Keratinocyte (primary cell): ENCODE results near the gene PAM16. TPM values are rescaled to one million over a fixed set of nuclear protein-coding genes. Genes with fewer than 3 reads are reported as not detected.

ENCODE experiments used
- DNase-seq: peaks from one replicate; pipeline ENCODE4 v3.0.0-alpha.2; 2011; ENCODE audit warnings: low read depth, missing footprints, low spot score
- FAIRE-seq: peaks from 2 replicates; lab custom pipeline; 2011; peaks lifted over from hg19 to GRCh38; lab: Jason Lieb, UNC
- H2AFZ ChIP-seq: 2 replicates; pipeline ENCODE4 v1.6.0; 2012; ENCODE audit warnings: low read length, control low read depth, inconsistent platforms; ENCODE audit not compliant: control insufficient read depth
- H3K27ac ChIP-seq: 2 replicates; pipeline ENCODE4 v1.5.1; 2011; ENCODE audit warnings: low read length; ENCODE audit not compliant: control insufficient read depth, insufficient read depth
- H3K27me3 ChIP-seq: 3 replicates; pipeline ENCODE4 v1.6.0; 2011; ENCODE audit warnings: low read length; ENCODE audit not compliant: control insufficient read depth, insufficient read depth; ENCODE audit errors: extremely low read depth
- H3K36me3 ChIP-seq, 2 experiments: 2 replicates in 1 of 2; 3 replicates in 1 of 2; pipeline ENCODE4 v1.5.1; 2011; ENCODE audit warnings: low read length in 2 of 2, mild to moderate bottlenecking in 1 of 2; ENCODE audit not compliant: control insufficient read depth in 2 of 2, insufficient read depth in 2 of 2; ENCODE audit errors: extremely low read depth in 1 of 2
- H3K4me1 ChIP-seq: 3 replicates; pipeline ENCODE4 v1.5.1; 2011; ENCODE audit warnings: low read length; ENCODE audit not compliant: control insufficient read depth, insufficient read depth; ENCODE audit errors: extremely low read depth
- H3K4me2 ChIP-seq: 3 replicates; pipeline ENCODE4 v1.6.0; 2011; ENCODE audit warnings: low read depth, low read length; ENCODE audit not compliant: control insufficient read depth, insufficient read depth; ENCODE audit errors: extremely low read depth
- H3K4me3 ChIP-seq, 3 experiments: fragments of 200-600 bp in 1 of 3; sonication (generic) in 1 of 3; 2 replicates in 2 of 3; 3 replicates in 1 of 3; pipeline ENCODE4 v1.5.1; 2011 to 2016; ENCODE audit warnings: low read length in 3 of 3, mild to moderate bottlenecking in 3 of 3, control low read depth in 2 of 3, inconsistent platforms in 1 of 3, low read depth in 1 of 3, mixed read lengths in 1 of 3, mixed run types in 1 of 3, moderate library complexity in 1 of 3; ENCODE audit not compliant: control insufficient read depth in 2 of 3, insufficient read depth in 2 of 3; ENCODE audit errors: extremely low read depth in 1 of 3
- H3K79me2 ChIP-seq: 2 replicates; pipeline ENCODE4 v1.6.0; 2012; ENCODE audit warnings: low read length; ENCODE audit not compliant: control insufficient read depth, insufficient read depth
- H3K9ac ChIP-seq: 3 replicates; pipeline ENCODE4 v1.6.0; 2011; ENCODE audit warnings: low read length; ENCODE audit not compliant: control insufficient read depth, insufficient read depth; ENCODE audit errors: extremely low read depth
- H3K9me1 ChIP-seq: 3 replicates; pipeline ENCODE4 v1.6.0; 2011; ENCODE audit warnings: low read length; ENCODE audit not compliant: control insufficient read depth, insufficient read depth; ENCODE audit errors: extremely low read depth
- H3K9me3 ChIP-seq: 2 replicates; pipeline ENCODE4 v1.5.1; 2012; ENCODE audit warnings: low read depth, low read length; ENCODE audit not compliant: control insufficient read depth
- H4K20me1 ChIP-seq: 3 replicates; pipeline ENCODE4 v1.6.0; 2011; ENCODE audit warnings: low read length; ENCODE audit not compliant: control insufficient read depth, insufficient read depth; ENCODE audit errors: extremely low read depth
- EZH2 ChIP-seq: IDR thresholded peaks from one replicate; pipeline ENCODE4 v1.6.1; 2012; ENCODE audit warnings: inconsistent platforms, mild to moderate bottlenecking, low read length, moderate library complexity
- dilution Hi-C: fragments of 300-500 bp; cut with MboI; formaldehyde crosslinking; loops from one replicate; pipeline ENCODE4 v1.7.0; 2020; ENCODE audit warnings: low sequenced_read_pairs; ENCODE audit not compliant: extremely low pct_ligation_motif_present
- polyA plus RNA-seq, 5 experiments: library from polyadenylated mRNA; depleted of rRNA in 3 of 5; stranded (reverse) in 3 of 5; stranded (forward) in 1 of 5; unstranded in 1 of 5; fragments of >200 nt; gene quantifications; 1 replicate in 1 of 5; 2 replicates in 3 of 5; 3 replicates in 1 of 5; pipeline versions ENCODE4 v1.2.1 to v1.2.3, GENCODE V29; 2011 to 2012; ENCODE audit warnings: missing spikeins in 2 of 5, low read depth in 1 of 5, low replicate concordance in 1 of 5
- TF ChIP-seq, protein P1 (sequence below), 3 experiments: IDR thresholded peaks in 1 of 3; conservative IDR thresholded peaks in 1 of 3; optimal IDR thresholded peaks in 1 of 3; 2 replicates in 2 of 3; 3 replicates in 1 of 3; pipeline versions ENCODE3 to v1.5.1; 2011; ENCODE audit warnings: low read length in 3 of 3, mild to moderate bottlenecking in 3 of 3, moderate library complexity in 2 of 3, control low read depth in 1 of 3, inconsistent platforms in 1 of 3; ENCODE audit not compliant: insufficient read depth in 2 of 3; ENCODE audit errors: extremely low read depth in 1 of 3

PAM16 gene
- polyA plus RNA-seq, 1 donor (not counting 4 experiments of a cell fraction or from before 2014, with no cell fraction given), result 32.7 TPM

DNA sequence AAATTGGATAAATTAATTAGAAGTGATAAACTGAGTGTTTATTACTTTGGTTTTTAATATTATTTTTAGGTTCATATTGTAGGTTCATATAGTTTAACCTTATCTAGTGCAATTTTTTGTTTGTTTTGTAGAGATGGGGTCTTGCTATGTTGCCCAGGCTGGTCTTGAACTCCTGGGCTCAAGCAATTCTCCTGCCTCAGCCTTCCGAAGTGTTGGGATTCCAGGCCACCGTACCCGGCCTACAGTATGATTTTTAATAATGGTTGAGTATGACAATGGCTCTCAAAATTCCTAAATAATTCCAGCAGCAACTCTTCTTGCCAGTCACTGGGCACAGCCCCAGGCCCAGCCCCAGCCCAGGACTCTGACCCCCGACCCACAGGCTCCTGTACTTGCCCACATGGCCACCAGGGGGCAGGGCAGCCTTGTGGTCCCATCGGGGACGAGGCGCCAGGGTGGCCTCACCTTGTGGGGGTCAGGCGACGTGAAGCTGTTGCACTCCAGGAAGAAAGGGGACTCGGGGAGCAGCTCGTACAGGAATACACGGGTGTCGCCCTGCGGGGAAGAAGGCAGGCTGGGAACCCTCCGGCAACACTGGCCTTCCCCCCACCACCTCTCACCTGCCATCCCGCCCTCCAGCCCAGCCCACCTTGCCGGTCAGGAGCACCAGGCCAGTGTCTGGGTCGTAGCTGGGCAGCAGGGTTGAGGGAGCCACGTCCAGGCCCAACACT is 7.9 kb upstream of the PAM16 start:
- H3K79me2 ChIP-seq, result no peaks in the 10 kb centered on the region
- dilution Hi-C loops, result no loop called here
- H3K4me2 ChIP-seq, result no peak overlapping the region
- H3K36me3 ChIP-seq, result peaks cover 5 to 22% of the 10 kb centered on the region in 2 experiments
- H3K9me1 ChIP-seq, result no peaks in the 10 kb centered on the region
- H3K4me1 ChIP-seq, result no peaks in the 10 kb centered on the region
- H3K27me3 ChIP-seq, result no peaks in the 10 kb centered on the region
- no peak overlapping the region for H3K9ac ChIP-seq
- H3K4me3 ChIP-seq, result no peak overlapping the region
- H3K9me3 ChIP-seq, result no peaks in the 10 kb centered on the region
- TF ChIP-seq, protein P1, sequence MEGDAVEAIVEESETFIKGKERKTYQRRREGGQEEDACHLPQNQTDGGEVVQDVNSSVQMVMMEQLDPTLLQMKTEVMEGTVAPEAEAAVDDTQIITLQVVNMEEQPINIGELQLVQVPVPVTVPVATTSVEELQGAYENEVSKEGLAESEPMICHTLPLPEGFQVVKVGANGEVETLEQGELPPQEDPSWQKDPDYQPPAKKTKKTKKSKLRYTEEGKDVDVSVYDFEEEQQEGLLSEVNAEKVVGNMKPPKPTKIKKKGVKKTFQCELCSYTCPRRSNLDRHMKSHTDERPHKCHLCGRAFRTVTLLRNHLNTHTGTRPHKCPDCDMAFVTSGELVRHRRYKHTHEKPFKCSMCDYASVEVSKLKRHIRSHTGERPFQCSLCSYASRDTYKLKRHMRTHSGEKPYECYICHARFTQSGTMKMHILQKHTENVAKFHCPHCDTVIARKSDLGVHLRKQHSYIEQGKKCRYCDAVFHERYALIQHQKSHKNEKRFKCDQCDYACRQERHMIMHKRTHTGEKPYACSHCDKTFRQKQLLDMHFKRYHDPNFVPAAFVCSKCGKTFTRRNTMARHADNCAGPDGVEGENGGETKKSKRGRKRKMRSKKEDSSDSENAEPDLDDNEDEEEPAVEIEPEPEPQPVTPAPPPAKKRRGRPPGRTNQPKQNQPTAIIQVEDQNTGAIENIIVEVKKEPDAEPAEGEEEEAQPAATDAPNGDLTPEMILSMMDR (optimal IDR thresholded peaks at IDR 0.05 in 1 of 3, IDR thresholded peaks at IDR 0.05 in 1 of 3, conservative IDR thresholded peaks at IDR 0.05 in 1 of 3; ENCODE audit: extremely low read depth in 1 of 3, insufficient read depth in 2 of 3, low read length in 3 of 3), result peak; percentile 80 to 92 (median 86)
- TF ChIP-seq EZH2, result no peak
- no peak overlapping the region for H2AFZ ChIP-seq
- H4K20me1 ChIP-seq, result no peaks in the 10 kb centered on the region
- no peak overlapping the region for H3K27ac ChIP-seq
- DNase-seq, result no peak
- FAIRE-seq, result no peak

DNA sequence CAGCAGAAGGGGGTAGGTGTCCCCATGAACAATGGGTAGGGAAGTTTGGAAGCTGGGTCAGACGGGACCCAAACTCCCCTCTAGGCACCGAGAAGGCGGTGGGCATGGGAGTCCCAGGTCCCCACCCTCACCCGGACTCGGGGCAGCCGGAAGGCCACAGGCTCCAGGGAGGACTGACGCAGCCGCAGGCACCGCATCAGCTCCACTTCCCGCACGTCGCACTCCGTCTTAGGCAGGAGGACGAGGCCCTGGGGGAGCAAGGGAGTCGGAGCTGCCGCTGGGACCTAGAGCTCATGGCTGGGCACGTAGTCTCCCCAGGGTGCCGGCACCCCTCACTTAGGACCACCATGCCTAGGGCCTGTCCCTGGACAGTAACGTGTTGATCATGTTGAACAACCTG is 7.1 kb upstream of the PAM16 start:
- H3K79me2 ChIP-seq, result no peaks in the 10 kb centered on the region
- no peak for DNase-seq
- H3K27ac ChIP-seq, result no peak overlapping the region
- TF ChIP-seq, protein P1 (optimal IDR thresholded peaks at IDR 0.05 in 1 of 3, IDR thresholded peaks at IDR 0.05 in 1 of 3, conservative IDR thresholded peaks at IDR 0.05 in 1 of 3; ENCODE audit: extremely low read depth in 1 of 3, insufficient read depth in 2 of 3, low read length in 3 of 3), result no peak
- TF ChIP-seq EZH2, result no peak
- peaks cover 5 to 22% of the 10 kb centered on the region in 2 experiments for H3K36me3 ChIP-seq
- no peaks in the 10 kb centered on the region for H3K9me3 ChIP-seq
- FAIRE-seq, result no peak
- no peaks in the 10 kb centered on the region for H3K4me1 ChIP-seq
- no peaks in the 10 kb centered on the region for H3K9me1 ChIP-seq
- dilution Hi-C loops, result no loop called here
- H3K27me3 ChIP-seq, result no peaks in the 10 kb centered on the region
- H3K4me3 ChIP-seq, result no peak overlapping the region
- no peak overlapping the region for H2AFZ ChIP-seq
- H3K9ac ChIP-seq, result no peak overlapping the region
- H3K4me2 ChIP-seq, result no peak overlapping the region
- H4K20me1 ChIP-seq, result no peaks in the 10 kb centered on the region
